NCI-H510A (cell line): ENCODE data around the gene LRRC25.

Source experiments
- DNase-seq: peaks from one replicate; lab custom pipeline; 2025; lab: John Stamatoyannopoulos, UW

Gene LRRC25

DNA sequence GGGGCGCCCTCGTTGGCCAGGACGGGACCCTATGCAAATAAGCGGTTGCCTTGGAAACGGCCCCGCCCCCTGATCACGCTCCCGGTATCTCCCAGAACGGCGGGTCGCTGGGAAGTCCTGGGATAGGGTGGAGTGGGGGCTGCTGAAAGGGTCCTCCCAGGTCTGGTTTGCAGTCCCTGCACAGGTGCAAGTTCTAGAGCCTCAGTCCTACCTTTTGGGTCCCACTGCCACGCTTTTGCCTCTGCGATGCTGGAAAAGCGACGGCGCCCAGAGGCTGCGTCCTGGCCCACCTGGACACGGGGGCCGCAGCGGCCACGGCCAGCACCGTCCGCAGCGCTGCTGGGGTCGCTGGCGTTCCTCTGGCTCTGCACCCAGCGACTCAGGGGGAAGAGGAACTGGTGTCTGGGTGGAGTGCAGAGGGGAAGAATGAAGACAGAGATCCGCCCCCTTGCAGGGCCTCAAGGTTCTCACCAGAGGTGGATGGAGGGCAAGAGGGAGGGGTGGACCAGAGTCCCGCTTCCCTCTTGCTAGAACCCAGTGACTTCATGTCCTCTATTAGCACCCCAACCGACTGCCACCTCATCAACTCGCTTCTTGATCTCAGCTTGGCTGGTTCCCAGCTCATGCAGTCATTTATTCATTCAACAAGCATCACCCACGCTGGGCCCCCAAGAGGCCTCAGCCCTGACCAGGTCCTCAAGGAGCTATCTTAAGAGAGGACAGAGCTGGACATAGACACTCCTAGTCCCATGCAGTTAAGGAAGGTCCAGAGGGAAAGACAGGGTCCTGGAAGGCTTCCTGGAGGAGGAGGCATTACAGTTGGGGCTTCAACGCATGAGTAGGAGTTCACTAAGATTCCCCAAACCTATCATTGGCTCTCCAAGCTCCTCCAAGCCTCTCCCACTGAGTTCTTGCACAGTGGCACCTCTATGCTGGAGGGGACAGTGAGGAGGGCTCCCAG lies at the start of gene LRRC25:
TSS of gene LRRC25 (minus strand) at position 381 of the 961 bp plus-strand sequence. CDS start 659 bp downstream, outside the sequence.
- DNase-seq, result no peak

DNA sequence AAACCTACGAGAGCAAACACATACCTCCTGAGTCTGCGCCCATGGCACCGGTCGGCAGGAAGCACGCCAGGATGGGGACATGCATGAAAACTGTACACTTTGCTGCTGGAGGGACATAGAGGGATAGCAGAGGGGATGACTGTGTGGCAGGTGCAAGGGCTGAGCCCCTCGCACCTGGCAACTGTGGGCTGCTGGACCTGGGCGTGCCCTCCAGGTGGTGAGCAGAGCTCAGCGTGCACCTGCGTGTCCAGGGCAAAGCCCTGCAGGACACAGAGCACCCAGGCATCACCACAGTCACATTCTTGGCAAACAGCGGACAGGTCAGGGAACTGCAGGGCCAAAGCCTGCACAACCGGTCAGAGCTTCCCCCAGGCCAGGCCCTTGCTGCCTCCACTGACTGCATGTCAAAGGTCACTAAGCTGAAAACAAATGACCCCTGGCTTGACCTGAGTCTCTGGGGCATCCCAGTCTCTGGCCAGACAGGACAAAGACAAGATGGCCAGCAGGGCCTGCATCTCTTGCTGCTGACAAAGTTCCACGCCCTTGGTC lies 49.5 kb upstream of the LRRC25 start:
- no peak for DNase-seq

DNA sequence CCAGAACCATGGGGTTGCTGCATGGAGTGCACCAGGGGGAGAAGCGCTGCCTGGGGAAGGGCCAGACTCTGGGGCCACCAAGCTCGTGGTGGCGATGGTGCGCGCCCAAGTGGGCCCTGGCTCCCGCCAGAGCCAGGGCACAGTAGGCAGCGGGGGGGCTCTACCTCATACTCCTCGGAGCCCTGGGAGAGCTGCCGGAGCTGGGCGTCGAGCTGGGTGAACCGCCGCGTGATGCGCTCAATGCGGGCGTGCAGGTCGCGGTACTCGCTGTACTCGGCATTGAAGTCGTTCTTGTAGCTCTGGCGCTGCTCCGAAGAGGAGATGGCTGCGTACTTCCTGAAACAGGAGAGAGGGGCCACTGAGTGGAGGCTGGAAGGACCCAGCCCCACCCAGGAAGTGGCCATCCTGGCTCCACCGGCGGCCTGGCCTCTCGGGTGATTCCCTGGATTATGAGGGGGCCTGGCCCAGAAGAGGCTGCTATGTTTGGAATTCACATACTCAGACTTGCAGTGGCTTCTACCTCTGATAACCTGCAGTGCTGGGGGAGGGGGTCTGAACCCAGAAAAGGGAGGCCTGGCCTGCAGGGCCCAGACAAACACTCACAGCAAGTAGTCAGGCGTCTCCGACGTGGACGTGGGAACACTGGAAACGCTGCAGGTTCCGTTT lies 48.9 kb upstream of the LRRC25 start:
- no peak for DNase-seq

DNA sequence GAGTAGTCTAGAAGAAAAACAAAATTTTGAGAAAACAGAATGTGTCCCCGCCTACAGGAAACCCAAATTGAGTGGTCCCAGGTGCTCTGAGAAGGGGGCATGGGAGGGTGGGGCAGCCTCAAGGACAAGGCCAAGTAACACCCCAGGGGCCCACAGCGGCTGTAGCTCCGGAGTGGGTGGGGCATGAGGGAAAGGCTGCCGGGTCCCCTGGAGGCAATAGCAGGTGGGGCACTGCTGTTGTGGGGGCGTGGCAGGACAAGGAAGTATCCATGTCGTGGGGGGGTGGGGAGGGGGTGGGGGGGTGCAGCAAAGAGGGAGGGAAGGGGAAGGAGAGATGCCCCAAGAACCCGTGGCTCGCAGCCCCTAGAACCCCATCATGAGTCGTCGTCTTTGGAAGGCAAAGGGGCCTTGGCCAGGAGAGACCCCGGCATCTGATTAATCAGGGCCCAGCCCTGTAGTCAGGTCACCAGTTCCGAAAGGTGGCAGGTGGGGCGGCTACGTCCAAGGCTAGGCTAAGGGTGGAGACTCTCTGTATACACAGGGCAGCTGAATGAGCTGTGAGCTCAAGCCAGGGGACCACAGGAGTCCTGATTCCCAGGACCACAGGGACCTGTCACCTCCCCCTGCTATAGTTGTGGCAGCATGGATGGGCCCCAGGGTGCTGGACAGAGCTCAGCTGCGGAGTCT lies 48.0 kb upstream of the LRRC25 start:
- no peak for DNase-seq

DNA sequence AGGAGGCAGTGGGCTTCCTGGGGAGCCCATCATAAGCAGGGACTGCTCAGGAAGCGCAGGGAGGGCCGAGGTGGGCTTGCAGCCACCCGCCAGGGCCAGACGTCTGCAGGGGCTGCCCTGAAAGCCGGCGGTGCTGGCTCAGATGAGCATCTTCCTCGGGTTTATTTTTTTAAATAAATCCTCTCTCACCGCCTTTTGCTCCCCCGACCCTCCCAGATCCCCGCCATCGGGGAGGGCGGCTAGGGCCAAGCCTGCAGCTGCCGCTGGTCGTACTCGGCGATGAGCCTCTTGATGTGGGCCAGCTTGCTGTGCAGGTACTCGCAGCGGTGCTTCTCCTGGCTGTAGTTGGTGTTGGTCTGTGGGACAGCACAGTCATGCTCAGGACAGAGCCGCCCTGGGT lies 47.1 kb upstream of the LRRC25 start:
- no peak for DNase-seq

DNA sequence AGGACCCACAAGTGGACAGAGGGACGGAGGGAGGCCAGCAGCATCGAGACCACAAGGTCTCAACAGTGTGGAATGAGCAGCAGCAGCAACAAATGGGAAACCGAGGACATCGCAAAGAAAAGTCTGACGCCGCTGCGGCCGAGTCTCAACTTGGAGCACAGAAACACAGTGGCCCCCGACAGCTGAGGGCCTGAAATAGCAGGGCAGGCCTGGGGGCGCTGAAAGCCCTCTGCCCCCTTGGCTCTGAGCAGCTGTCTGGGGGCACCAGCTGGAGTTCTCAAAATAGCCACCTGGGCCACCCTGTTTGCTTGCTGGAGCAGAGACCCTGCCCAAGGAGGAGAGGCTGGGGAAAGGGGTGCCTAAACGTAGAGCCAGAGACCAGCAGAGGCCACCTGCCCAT lies 46.4 kb upstream of the LRRC25 start:
- no peak for DNase-seq

DNA sequence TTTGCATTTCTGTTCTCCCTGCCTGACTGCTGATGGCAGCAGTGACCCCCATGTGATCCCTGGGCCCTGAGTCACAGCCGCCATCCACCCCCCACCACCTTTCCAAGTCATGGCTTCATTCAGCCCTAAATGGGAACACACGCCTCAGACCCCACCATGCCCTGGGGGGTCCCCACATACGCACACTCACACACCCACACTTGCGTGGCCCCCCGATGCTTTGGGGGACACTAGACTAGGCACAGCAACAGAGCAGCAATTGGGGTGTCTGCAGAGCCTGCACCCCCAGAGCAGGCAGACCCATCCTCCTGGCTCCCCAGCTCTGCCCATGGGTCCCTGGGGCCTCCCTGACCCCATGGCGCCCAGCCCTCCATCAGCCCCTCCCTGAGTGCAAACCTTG lies 46.0 kb upstream of the LRRC25 start:
- no peak for DNase-seq

DNA sequence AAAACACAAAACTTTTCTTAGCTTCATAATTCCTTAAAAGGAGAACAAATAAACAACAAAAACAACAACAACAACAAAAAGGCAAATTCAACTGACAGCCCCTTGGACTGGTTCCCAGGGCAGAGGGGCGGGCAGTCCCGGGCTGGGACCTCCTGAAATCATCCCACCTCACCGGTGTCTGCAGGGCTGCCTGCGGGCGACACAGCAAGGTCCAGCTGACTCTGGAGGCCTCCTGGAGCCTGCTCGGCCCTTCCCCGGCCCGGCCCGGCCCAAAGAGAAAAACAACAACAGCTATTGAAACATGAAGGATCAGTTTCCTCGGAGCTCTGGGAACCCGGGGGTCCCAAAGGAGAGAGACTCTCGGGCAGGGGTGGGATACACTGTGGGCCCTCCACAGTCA lies 45.5 kb upstream of the LRRC25 start:
- no peak for DNase-seq

DNA sequence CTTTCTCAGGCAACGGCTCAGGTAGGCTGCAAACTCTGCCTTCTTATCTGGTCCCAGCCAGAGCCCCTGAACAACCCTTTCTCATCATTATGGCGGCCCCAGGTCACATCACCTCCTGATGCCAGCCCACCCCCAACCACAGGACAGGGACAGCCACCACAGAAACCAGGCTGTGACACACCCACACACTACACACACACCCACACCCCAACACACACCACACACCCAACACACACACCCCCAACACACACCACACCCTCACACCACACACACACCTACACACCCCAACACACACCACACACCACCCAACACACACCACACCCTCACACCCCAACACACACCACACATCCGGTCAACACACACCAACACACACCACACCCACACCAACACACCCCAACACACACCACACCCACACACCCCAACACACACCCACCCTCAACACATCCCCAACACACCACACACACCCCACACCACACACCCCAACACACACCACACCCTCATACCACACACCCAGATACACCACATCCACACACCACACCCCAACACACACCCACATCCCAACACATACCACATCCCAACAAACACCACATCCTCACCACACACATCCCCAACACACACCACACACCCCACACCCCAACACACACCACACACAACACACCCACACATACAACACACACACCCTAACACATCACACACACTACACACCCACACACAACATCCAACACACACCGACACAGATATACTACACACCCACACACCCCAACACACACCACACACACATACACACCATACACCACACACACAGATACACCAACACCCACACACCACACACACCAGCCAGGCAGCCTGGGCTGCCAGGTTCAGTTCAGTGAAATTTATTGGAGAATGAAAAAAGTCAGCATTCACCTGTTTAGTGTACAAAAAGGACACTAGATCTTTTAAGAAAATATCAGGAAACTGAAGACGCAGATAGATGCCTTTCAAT lies 44.7 kb upstream of the LRRC25 start:
- no peak for DNase-seq

DNA sequence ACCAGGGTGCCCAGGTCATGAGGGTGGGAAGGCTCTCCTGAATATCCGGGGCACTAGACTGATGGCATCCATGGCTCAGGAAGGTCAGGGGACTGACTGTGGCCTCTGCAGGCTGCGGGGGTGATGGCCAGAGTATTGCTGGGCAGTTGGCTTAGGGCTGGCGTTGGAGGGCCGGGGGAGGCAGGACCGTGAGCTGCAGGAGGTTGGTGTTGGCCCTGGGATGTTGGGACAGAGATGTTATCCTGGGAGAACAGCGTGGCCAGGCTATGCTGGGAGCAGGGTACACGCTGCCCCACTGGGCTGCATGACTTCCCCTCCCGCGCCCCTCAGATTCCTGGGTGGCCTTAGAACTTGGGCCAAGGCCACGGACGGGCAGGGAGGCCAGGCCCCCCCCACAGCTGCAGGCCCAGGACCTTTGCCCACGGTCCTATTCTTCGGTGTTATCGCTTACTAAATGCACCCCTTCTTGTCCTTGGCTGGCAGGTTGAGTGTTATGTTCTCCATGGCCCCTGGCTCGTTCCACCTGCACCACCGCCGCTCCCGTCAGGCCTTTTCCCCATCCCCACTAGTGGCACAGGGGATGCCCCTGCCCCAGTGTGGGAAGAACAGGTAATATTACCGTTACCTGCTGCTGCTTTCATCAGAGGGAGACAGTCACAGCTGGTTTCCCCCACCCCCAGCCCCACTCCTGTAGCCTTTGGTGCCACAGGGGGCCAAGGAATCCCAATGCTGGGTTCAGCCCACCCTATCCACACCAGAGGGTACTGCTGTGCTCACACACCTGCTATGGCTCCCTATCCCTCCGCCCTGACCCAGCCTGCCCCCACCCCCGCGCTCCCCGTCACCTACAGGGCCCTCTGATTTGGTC lies 43.7 kb upstream of the LRRC25 start:
- DNase-seq, result no peak

DNA sequence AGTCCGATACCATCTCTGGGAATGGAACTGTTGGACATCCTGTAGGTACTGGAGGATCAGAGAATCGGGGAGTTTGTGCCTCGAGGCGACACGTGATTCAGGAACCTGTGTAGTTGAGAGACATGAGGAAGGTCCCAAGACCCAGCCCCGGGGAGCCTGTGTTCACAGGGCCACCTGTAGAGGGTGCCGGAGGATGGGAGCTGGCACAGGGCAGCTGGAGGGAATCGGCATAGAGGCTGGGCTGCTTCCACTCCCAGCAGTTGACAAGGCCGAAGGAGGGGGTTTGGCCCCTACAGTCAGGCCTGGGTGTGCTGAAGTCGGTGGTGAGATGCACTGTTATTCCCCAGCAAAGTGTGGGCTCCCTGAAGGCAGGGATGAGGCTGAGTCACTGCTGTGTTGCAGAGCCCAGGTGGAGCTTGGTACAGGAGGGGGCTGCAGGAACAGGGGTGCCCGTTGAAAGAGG lies 43.0 kb upstream of the LRRC25 start:
- peak; percentile 45 for DNase-seq

DNA sequence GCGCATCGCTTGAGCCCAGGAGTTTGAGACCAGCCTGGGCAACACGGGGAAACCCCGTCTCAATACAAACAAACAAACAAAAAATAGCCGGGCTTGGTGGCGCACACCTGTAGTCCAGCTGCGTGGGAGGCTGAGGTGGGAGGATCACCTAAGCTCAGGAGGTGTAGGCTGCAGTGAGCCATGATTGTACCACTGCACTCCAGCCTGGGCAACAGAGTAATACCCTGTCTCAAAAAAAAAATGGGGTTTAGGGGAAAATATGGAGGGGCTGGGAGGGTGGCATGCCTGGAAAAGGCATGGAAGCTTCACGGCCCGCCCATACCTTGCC lies 42.5 kb upstream of the LRRC25 start:
- no peak for DNase-seq

DNA sequence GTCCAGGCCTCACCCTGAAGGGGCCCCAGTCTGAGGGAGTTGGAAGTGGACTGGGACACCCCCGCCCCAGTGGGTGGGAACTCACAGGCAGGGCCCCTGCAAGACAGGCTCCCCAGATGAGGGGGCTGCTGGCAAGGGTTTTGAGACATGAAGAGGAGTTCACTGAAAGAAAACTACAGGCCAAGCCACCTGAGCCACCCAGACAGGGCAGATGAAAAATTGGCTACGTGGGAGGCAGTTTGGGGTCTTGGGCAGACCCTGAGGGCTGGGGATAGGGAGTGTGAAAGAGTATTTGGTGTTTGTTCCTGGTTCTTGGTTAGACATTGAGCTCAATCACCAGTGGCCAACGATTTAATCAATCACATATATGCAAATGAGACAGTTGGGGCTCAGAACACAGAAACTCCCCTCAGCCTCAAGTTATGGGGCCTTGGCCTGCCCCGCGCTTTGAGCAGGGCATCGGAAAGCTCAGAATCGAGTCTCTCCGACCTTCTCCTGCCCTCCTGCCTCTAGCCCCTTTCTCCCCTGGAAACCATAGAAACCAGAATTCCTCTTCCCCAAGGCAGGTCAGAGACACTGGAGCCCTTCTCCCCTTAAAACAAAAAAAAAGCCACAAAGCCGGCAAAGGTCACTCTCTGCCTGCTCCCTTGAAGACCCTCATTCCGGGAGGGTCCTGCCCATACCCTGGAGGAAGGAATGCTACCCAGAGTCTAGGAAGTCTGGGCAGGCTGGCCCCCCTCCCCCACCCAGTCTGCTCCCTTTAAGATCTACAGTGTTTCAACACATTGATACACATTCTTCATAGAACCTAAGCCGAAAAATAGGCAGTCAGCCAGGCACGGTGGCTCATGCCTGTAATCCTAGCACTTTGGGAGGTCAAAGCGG lies 41.8 kb upstream of the LRRC25 start:
- no peak for DNase-seq

DNA sequence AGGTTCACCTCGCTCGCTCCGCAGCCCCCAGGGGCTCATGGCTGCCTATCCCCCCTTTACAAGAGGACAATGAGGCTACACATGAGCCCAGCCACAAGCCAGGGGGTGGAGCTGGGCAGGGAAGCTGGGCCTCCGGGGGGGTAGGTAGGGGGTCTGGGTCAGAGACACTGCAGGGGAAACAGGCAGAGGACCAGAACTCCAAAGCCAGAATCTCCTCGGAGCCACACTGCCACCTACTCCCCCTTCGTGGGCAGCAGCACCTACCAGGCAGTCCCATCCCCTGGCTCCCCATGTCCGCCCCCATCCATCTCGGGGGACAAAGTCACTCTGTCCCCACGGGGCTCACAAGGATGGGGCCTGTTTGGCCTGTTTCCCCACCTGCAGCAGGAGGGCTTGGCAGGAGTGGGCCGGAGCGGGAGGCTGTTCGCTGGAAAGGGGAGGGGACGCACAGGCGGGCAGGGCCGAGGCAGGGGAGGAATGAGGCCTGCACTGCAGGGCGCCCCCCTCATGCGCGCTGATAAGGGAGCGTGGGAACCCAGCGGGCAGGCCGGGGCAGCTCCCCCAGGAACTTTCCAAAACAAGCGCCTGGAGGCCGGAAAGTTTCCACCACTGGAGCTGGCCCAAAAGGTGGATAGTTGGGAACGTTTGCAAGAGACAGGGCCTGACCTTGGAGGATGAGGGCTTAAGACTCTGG lies 41.1 kb upstream of the LRRC25 start:
- no peak for DNase-seq

DNA sequence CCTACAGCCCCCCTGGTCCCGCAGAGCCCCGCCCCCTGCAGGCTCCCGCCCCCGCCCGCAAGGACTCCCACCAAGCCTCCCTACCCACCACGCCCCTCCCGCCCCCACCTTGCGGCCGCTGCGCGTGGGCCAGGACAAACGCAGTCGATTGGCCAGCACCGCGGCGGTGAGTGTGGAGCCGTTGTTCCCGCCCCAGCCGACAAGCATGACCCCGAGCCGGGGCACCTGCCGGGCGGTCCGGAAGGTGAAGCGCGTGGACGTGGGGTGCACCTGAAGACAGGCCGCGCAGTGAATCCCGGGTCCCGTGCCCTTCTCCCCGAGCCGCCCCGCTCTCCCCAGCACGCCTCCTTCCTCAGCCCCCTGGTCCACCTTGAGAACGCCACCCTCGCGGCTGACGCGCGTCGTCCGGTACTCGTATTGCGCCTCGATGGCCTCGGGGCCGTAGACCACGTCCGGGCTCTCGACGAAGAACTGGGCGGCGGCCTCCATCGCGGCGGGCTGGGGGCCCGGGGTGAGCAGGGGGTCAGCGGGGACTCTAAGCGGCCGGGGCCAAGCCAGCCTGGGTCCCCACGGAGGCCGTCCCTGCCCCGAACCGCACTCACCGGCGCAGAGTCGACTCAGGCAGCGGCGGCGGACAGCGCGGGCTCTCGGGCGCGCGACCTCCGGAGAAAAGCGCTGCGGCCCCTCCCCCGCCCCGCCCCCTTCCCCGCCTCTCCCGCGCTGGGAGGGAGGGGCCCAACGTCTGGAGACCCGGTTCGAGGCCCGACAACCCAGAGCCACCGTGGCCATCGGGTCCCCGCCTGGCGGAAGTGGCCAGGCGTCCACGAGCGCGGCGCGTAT lies 40.3 kb upstream of the LRRC25 start, which contains the start of gene ISYNA1:
TSS of gene ISYNA1 (minus strand) at position 643 of the 840 bp plus-strand sequence. CDS start at position 489, 154 bp downstream.
- DNase-seq, result no peak

DNA sequence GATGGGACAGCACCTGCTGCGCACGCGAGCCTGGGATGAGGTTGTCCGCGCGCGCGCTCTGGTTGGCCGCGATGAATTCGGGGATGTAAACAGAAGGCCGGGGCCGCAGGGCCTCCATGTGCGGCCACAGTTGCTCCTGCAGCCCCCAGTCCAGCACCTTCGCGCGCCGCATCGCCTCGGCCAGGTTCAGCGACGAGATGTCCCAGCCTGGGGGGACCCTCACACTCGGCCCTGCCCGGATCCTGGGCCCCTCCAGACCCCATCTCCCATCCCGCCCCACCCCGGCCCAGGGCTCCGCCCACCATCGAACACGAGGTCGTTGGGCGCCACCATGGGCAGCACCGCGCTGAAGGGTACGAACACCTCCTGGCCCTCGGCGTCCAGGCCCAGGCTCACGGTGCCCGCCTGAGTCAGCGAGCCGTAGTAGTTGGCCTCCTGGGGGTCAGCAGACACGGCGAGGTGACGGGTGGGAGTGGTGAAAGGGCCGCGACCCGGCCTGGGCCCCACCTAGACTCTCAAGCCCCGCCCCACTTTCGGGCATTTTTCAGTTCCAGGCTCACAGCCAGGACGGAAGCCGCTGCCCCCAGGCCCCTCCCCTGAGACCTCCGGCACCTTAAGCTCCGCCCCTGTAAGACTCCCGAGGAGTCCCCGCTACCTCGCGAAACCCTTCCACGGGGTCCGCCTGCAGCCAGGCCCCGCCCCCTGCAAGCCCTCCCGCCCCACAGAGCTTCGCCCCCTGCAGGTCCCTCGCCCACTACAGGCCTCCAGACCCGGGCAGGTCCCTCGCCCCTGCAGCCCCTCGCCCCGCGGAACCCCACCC lies 39.5 kb upstream of the LRRC25 start:
- DNase-seq, result no peak
